ENCODE data around the gene ASCC3.

DNA sequence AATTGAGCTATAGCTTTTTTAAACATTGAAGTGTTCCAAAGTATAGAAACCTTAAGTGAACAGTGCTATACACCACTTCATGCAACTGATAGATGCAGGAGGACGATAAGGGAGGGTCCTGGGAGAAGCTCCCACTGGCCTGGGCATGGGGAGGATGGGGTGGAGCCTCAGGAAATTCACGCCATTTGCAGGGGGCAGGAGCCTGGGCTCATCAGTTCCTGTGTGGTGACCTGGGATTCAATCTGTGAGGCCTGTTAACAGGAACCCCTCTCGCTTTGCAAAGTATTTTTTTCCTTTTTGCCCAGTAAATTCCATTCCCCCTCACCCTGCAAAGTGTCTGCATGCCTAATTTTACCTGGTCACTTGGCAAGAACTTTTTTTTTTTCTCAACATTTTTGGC, 11.0 kb upstream of the ASCC3 start:
- TF ChIP-seq EP300 (IDR thresholded peaks at IDR 0.05; ENCODE audit: borderline replicate concordance), result no peak
- TF ChIP-seq, protein P1, sequence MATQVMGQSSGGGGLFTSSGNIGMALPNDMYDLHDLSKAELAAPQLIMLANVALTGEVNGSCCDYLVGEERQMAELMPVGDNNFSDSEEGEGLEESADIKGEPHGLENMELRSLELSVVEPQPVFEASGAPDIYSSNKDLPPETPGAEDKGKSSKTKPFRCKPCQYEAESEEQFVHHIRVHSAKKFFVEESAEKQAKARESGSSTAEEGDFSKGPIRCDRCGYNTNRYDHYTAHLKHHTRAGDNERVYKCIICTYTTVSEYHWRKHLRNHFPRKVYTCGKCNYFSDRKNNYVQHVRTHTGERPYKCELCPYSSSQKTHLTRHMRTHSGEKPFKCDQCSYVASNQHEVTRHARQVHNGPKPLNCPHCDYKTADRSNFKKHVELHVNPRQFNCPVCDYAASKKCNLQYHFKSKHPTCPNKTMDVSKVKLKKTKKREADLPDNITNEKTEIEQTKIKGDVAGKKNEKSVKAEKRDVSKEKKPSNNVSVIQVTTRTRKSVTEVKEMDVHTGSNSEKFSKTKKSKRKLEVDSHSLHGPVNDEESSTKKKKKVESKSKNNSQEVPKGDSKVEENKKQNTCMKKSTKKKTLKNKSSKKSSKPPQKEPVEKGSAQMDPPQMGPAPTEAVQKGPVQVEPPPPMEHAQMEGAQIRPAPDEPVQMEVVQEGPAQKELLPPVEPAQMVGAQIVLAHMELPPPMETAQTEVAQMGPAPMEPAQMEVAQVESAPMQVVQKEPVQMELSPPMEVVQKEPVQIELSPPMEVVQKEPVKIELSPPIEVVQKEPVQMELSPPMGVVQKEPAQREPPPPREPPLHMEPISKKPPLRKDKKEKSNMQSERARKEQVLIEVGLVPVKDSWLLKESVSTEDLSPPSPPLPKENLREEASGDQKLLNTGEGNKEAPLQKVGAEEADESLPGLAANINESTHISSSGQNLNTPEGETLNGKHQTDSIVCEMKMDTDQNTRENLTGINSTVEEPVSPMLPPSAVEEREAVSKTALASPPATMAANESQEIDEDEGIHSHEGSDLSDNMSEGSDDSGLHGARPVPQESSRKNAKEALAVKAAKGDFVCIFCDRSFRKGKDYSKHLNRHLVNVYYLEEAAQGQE (IDR thresholded peaks at IDR 0.05; ENCODE audit: low read depth), result no peak
- TF ChIP-seq, protein P2, sequence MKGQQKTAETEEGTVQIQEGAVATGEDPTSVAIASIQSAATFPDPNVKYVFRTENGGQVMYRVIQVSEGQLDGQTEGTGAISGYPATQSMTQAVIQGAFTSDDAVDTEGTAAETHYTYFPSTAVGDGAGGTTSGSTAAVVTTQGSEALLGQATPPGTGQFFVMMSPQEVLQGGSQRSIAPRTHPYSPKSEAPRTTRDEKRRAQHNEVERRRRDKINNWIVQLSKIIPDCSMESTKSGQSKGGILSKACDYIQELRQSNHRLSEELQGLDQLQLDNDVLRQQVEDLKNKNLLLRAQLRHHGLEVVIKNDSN (IDR thresholded peaks at IDR 0.05), result no peak
